Astrocyte (in vitro differentiated cells and primary cell): ENCODE data around the gene CLASP1. TPM values are rescaled to one million over a fixed set of nuclear protein-coding genes. Genes with fewer than 3 reads are reported as not detected.

Source experiments
- DNase-seq: peaks from one replicate; pipeline ENCODE4 v3.0.0-alpha.2; 2010; ENCODE audit warnings: low read depth
- FAIRE-seq: peaks from 2 replicates; lab custom pipeline; 2011; peaks lifted over from hg19 to GRCh38; lab: Jason Lieb, UNC
- H2AFZ ChIP-seq: 2 replicates; pipeline ENCODE4 v1.6.0; 2012; ENCODE audit warnings: low read depth, low read length, inconsistent platforms
- H3K27ac ChIP-seq: 2 replicates; pipeline ENCODE4 v1.5.1; 2011; ENCODE audit warnings: low read depth, low read length, inconsistent platforms
- H3K27me3 ChIP-seq: 2 replicates; pipeline ENCODE4 v1.6.0; 2011; ENCODE audit warnings: low read length, inconsistent platforms; ENCODE audit not compliant: insufficient read depth
- H3K36me3 ChIP-seq: 2 replicates; pipeline ENCODE4 v1.5.1; 2011; ENCODE audit warnings: low read length, inconsistent platforms; ENCODE audit not compliant: insufficient read depth
- H3K4me1 ChIP-seq: 2 replicates; pipeline ENCODE4 v1.5.1; 2011; ENCODE audit warnings: low read length, inconsistent platforms; ENCODE audit not compliant: insufficient read depth
- H3K4me2 ChIP-seq: 2 replicates; pipeline ENCODE4 v1.6.0; 2012; ENCODE audit warnings: low read length, inconsistent platforms
- H3K4me3 ChIP-seq: 2 replicates; pipeline ENCODE4 v1.5.1; 2011; ENCODE audit warnings: low read depth, mild to moderate bottlenecking, low read length, inconsistent platforms; ENCODE audit not compliant: insufficient read depth
- H3K79me2 ChIP-seq: 2 replicates; pipeline ENCODE4 v1.6.0; 2012; ENCODE audit warnings: mild to moderate bottlenecking, low read length, inconsistent platforms; ENCODE audit not compliant: insufficient read depth
- H3K9ac ChIP-seq: 2 replicates; pipeline ENCODE4 v1.6.0; 2012; ENCODE audit warnings: mild to moderate bottlenecking, low read length, inconsistent platforms
- H3K9me3 ChIP-seq: 2 replicates; pipeline ENCODE4 v1.5.1; 2012; ENCODE audit warnings: low read depth, mild to moderate bottlenecking, low read length, inconsistent platforms; ENCODE audit not compliant: insufficient read depth
- H4K20me1 ChIP-seq: 2 replicates; pipeline ENCODE4 v1.6.0; 2012; ENCODE audit warnings: low read length, inconsistent platforms; ENCODE audit not compliant: insufficient read depth
- H3K27ac Mint-ChIP-seq: one replicate; pipeline ENCODE4 v1.8.0; 2021; ENCODE audit warnings: mild to moderate bottlenecking, mixed read lengths; ENCODE audit not compliant: unreplicated experiment
- H3K27me3 Mint-ChIP-seq: one replicate; pipeline ENCODE4 v1.8.0; 2021; ENCODE audit warnings: low read depth, mixed read lengths; ENCODE audit not compliant: unreplicated experiment
- H3K36me3 Mint-ChIP-seq: one replicate; pipeline ENCODE4 v1.8.0; 2021; ENCODE audit warnings: low read depth, mixed read lengths; ENCODE audit not compliant: unreplicated experiment
- H3K4me1 Mint-ChIP-seq: one replicate; pipeline ENCODE4 v1.8.0; 2021; ENCODE audit warnings: low read depth, mixed read lengths; ENCODE audit not compliant: unreplicated experiment
- H3K4me3 Mint-ChIP-seq: one replicate; pipeline ENCODE4 v1.8.0; 2021; ENCODE audit warnings: mild to moderate bottlenecking, moderate library complexity, mixed read lengths; ENCODE audit not compliant: unreplicated experiment
- H3K9me3 Mint-ChIP-seq: one replicate; pipeline ENCODE4 v1.8.0; 2021; ENCODE audit warnings: mild to moderate bottlenecking, mixed read lengths; ENCODE audit not compliant: unreplicated experiment
- EZH2 ChIP-seq: IDR thresholded peaks from 2 replicates; pipeline ENCODE4 v1.6.1; 2012; ENCODE audit warnings: mild to moderate bottlenecking, low read length, inconsistent platforms; ENCODE audit not compliant: insufficient read depth
- total RNA-seq: library from RNA; stranded (reverse); gene quantifications from 2 replicates; pipeline ENCODE4 v1.2.1, GENCODE V29; 2021
- TF ChIP-seq, protein P1 (sequence below): IDR thresholded peaks from 2 replicates; pipeline ENCODE4 v1.5.1; 2011; ENCODE audit warnings: low read depth, mild to moderate bottlenecking, inconsistent platforms, low read length, moderate library complexity; ENCODE audit not compliant: insufficient read depth

CLASP1 gene
- total RNA-seq, 1 donor from 2014 or later: 56.7 TPM

- FAIRE-seq (no peak), DNase-seq (no peak)
- Histone ChIP-seq H3K36me3 (no peaks in the 10 kb centered on the region), H3K4me1 (peaks cover 41% of the 10 kb centered on the region), H3K27me3 (no peaks in the 10 kb centered on the region), H3K27ac (no peak overlapping the region), H3K4me2 (peak overlapping the region; percentile 35), H3K79me2 (peaks cover 55% of the 10 kb centered on the region), H3K9ac (peak overlapping the region; percentile 7), H4K20me1 (peaks cover 21% of the 10 kb centered on the region), H2AFZ (no peak overlapping the region), H3K4me3 (no peak overlapping the region), H3K9me3 (no peaks in the 10 kb centered on the region)
- Mint-ChIP-seq H3K27me3 (no peaks in the 10 kb centered on the region), H3K4me1 (peaks cover 51% of the 10 kb centered on the region), H3K27ac (peak overlapping the region; percentile 15), H3K4me3 (no peak overlapping the region), H3K36me3 (peaks cover 3% of the 10 kb centered on the region), H3K9me3 (no peaks in the 10 kb centered on the region)
- no peak for TF ChIP-seq EZH2
- TF ChIP-seq, protein P1, sequence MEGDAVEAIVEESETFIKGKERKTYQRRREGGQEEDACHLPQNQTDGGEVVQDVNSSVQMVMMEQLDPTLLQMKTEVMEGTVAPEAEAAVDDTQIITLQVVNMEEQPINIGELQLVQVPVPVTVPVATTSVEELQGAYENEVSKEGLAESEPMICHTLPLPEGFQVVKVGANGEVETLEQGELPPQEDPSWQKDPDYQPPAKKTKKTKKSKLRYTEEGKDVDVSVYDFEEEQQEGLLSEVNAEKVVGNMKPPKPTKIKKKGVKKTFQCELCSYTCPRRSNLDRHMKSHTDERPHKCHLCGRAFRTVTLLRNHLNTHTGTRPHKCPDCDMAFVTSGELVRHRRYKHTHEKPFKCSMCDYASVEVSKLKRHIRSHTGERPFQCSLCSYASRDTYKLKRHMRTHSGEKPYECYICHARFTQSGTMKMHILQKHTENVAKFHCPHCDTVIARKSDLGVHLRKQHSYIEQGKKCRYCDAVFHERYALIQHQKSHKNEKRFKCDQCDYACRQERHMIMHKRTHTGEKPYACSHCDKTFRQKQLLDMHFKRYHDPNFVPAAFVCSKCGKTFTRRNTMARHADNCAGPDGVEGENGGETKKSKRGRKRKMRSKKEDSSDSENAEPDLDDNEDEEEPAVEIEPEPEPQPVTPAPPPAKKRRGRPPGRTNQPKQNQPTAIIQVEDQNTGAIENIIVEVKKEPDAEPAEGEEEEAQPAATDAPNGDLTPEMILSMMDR: no peak
Measured at GRCh38 chr2:121475811-121476571, 173.3 kb downstream of the CLASP1 start.

- Mint-ChIP-seq H3K27me3 (no peaks in the 10 kb centered on the region), H3K4me1 (peaks cover 41% of the 10 kb centered on the region), H3K27ac (peak overlapping the region; percentile 92)
Measured at GRCh38 chr2:121473512-121473911, 175.8 kb downstream of the CLASP1 start.

More at GRCh38 chr2:121473512-121473911, 175.8 kb downstream of the CLASP1 start:
- H3K4me2 ChIP-seq: no peak overlapping the region
- H4K20me1 ChIP-seq: peaks cover 15% of the 10 kb centered on the region
- no peak overlapping the region for H3K4me3 Mint-ChIP-seq
- peaks cover 26% of the 10 kb centered on the region for H3K4me1 ChIP-seq
- no peak overlapping the region for H3K27ac ChIP-seq
- H3K9ac ChIP-seq: peak overlapping the region; percentile 9
- TF ChIP-seq EZH2: no peak
- TF ChIP-seq, protein P1: no peak
- H3K36me3 Mint-ChIP-seq: peaks cover 7% of the 10 kb centered on the region
- H3K27me3 ChIP-seq: no peaks in the 10 kb centered on the region
- H2AFZ ChIP-seq: no peak overlapping the region
- no peaks in the 10 kb centered on the region for H3K9me3 Mint-ChIP-seq
- peaks cover 43% of the 10 kb centered on the region for H3K79me2 ChIP-seq
- DNase-seq: no peak
- peaks cover 15% of the 10 kb centered on the region for H3K36me3 ChIP-seq
- no peaks in the 10 kb centered on the region for H3K9me3 ChIP-seq
- no peak overlapping the region for H3K4me3 ChIP-seq
- FAIRE-seq: no peak
